GM12864 (cell line): ENCODE measurements around the gene B4GALT3.

Source experiments
- DNase-seq: peaks from one replicate; pipeline ENCODE4 v3.0.0-alpha.2; 2011; ENCODE audit warnings: low read depth
- H3K4me3 ChIP-seq: 2 replicates; pipeline ENCODE4 v1.5.1; 2011; ENCODE audit warnings: mild to moderate bottlenecking, low read depth, low read length, control low read depth
- TF ChIP-seq, protein P1 (sequence below): IDR thresholded peaks from 2 replicates; pipeline ENCODE4 v1.5.1; 2011; ENCODE audit warnings: low read depth, mild to moderate bottlenecking, moderate library complexity, low read length, control low read depth, inconsistent platforms; ENCODE audit errors: missing control alignments

B4GALT3 gene

DNA sequence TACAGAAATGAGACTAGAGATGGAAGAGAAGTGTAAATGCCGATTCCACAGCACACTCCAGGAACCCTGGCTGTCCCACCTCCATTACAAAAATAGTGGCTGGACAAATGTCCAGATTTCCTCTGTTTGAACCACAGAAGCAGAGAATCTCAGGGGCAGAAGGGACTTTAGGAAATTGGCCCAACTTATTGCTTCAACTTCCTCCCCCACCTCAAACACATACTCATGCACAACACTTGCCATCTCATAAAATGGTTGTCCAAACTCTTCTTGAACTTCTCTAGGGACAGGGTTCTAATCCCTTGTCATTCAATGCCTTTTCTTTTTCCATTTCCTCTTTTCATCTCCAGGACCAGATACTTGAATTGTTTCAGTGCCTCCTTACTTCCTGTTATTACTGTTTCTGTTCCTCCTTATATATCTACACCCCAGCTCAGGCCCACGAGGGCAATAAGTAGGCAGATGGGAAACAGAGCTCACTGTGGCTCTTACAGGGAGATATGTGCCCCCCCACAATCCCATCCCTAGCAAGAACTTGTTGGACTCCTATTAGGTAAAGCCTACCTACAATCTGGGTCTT, 8.5 kb upstream of the B4GALT3 start:
- no peak for DNase-seq
- TF ChIP-seq, protein P1, sequence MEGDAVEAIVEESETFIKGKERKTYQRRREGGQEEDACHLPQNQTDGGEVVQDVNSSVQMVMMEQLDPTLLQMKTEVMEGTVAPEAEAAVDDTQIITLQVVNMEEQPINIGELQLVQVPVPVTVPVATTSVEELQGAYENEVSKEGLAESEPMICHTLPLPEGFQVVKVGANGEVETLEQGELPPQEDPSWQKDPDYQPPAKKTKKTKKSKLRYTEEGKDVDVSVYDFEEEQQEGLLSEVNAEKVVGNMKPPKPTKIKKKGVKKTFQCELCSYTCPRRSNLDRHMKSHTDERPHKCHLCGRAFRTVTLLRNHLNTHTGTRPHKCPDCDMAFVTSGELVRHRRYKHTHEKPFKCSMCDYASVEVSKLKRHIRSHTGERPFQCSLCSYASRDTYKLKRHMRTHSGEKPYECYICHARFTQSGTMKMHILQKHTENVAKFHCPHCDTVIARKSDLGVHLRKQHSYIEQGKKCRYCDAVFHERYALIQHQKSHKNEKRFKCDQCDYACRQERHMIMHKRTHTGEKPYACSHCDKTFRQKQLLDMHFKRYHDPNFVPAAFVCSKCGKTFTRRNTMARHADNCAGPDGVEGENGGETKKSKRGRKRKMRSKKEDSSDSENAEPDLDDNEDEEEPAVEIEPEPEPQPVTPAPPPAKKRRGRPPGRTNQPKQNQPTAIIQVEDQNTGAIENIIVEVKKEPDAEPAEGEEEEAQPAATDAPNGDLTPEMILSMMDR, result no peak
- peak overlapping the region; percentile 5; the same call in 1 of the 2 replicates for H3K4me3 ChIP-seq

DNA sequence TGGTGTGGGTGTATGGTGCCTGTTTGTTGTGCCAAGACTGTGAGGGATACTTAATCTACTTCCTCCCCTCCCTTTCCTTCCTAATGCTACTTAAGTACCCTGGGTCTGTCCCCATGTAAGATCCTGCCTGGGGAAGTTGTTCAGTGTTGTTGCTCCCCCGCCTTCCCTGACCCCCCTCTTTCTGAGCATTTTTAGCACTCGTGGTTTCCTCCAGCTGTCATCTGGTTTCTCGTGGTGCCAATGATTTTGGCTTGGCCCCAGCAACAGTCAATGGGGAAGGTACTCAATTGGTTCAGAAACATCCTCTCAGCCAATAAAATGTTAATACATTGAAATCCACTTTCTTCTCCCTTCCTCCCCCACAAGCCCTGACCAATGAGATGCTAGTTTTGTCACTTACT, 8.0 kb upstream of the B4GALT3 start:
- TF ChIP-seq, protein P1, result no peak
- DNase-seq, result peak; percentile 97
- no peak overlapping the region for H3K4me3 ChIP-seq

DNA sequence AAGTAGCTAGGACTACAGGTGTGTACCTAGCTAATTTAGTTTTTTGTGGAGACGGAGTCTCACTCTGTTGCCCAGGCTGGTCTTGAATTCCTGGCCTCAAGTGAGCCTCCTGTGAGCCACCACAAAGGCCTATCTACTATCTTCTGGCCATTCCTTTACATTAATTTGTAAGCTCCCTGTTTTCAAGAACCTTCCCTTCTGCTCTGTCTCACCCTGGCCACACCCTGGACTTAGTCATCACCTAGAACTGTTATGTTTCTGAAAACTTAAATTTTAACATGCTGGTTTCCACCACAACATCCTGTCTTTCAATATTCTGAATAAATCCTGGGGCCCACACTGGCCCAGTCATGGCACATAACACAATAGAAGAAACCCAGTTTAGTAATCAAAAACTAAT, 4.9 kb upstream of the B4GALT3 start:
- TF ChIP-seq, protein P1, result no peak
- peak; percentile 78 for DNase-seq
- H3K4me3 ChIP-seq, result no peak overlapping the region

DNA sequence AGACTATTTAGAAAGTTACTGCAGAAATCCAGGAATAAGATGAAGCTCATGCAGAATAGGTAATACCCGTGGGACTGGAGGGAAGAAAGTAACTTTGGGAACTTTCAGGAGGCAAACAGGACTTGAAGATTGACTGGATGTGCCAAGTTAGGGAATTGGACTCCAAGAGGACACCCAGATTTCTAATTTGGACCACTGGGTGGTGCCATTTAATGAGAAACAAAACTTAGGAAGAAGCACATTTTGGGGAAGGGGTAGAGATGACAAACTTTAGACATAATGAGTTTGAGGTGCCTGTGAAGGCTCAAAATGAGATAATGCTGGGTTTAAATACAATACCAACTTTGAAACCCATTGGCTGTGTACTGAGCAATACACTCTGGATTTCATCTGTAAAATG, 3.3 kb upstream of the B4GALT3 start:
- TF ChIP-seq, protein P1, result peak; percentile 36
- DNase-seq, result no peak
- no peak overlapping the region for H3K4me3 ChIP-seq

DNA sequence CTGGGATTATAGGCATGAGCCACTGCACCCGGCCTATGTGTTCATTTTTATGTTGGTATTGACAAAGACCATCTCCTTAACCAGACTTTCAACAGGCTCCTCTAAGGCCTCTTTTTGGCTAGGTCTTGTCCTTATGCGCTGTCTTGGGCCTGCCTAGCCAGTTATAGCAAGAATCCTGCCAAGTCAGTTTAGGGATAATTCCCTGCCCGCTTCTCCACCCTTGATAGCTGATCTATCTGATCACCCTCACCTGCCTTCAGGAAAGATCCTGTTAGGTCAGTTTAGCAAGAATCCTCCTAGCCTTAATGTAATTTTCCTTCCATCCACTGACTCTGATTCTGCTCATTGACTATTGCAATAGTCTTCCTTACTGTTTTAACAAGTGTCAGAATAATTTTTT, 2.4 kb upstream of the B4GALT3 start:
- no peak overlapping the region for H3K4me3 ChIP-seq
- no peak for DNase-seq
- TF ChIP-seq, protein P1, result no peak

DNA sequence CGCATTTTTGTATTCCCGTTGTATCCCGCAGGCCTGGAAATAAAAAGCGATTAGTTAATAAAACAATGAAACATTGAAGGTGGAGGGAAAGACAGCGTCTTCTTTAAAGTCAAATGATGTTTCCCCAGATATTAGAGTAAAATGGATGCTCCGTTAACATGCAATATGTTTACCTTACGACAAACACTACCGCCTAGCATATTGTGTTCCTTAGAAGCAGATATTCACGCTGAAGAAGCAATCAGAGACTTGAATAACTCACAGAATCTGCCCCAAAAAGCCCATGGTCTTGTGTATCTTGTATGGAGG, 583 bp upstream of the B4GALT3 start:
- DNase-seq, result no peak
- TF ChIP-seq, protein P1, result no peak
- H3K4me3 ChIP-seq, result peak overlapping the region; percentile 67

DNA sequence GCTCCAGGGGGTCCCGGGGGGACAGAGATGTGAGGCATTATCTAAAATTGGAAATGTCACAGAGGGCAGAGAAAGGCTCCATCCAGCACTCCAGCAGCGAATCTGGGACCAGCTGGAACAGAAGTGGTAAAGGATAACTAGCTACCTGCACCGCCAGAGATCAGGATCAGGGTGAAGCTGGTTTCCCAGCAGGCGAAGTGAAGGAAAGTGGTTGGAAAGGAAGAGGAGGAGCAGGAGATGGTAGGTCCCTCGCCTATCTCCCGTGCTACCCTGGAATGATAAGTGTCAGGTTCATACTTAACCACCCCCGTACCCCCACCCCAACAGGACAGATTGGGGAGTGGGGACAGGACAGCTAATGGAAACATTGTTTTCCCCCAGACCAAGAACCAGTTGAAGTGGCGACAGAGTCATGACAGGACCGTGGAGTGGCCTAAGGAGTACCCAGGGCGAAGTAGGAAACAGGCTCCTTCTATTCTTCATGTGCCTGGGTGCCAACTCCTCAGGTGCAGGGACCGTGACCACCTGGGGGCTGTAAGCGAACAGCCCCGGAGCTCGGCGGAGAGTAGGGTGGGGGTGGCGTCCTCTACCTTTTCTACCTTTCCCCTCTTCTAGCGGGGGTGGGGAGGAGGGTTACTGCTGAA, 717 bp downstream of the B4GALT3 start:
- no peak for DNase-seq
- TF ChIP-seq, protein P1, result no peak
- peak overlapping the region; percentile 67 for H3K4me3 ChIP-seq
